ENCODE data around the gene LEF1. TPM values are rescaled to one million over a fixed set of nuclear protein-coding genes. Genes with fewer than 3 reads are reported as not detected.

LEF1 gene
- total RNA-seq, 1 donor from 2014 or later, result 4.5 TPM

GRCh38 chr4:108048997-108049396, 119.7 kb downstream of the LEF1 start:
- intact Hi-C loops (cut with DNase I), result no loop called here
- DNase-seq (ENCODE audit: low spot score), result no peak

GRCh38 chr4:108048157-108048556, 120.6 kb downstream of the LEF1 start:
- no peak for DNase-seq (ENCODE audit: low spot score)
- intact Hi-C loops (cut with DNase I), result no loop called here

GRCh38 chr4:108047199-108047598, 121.5 kb downstream of the LEF1 start:
- intact Hi-C loops (cut with DNase I), result no loop called here
- no peak for DNase-seq (ENCODE audit: low spot score)

- intact Hi-C loops (cut with DNase I), result no loop called here
- no peak for DNase-seq (ENCODE audit: low spot score)
These were observed 123.1 kb downstream of the LEF1 start for GRCh38 chr4:108045687-108046024.

- no peak for DNase-seq (ENCODE audit: low spot score)
- intact Hi-C loops (cut with DNase I), result no loop called here
These were observed 123.6 kb downstream of the LEF1 start for GRCh38 chr4:108044951-108045686.

GRCh38 chr4:108043526-108043925, 125.2 kb downstream of the LEF1 start:
- DNase-seq (ENCODE audit: low spot score), result no peak
- intact Hi-C loops (cut with DNase I), result no loop called here

- intact Hi-C loops (cut with DNase I), result no loop called here
- no peak for DNase-seq (ENCODE audit: low spot score)
These were observed 125.8 kb downstream of the LEF1 start for GRCh38 chr4:108042927-108043326.

GRCh38 chr4:108037884-108038283, 130.8 kb downstream of the LEF1 start:
- DNase-seq (ENCODE audit: low spot score), result no peak
- intact Hi-C loops (cut with DNase I), result no loop called here

GRCh38 chr4:108036213-108036612, 132.5 kb downstream of the LEF1 start:
- DNase-seq (ENCODE audit: low spot score), result no peak
- intact Hi-C loops (cut with DNase I), result no loop called here

- intact Hi-C loops (cut with DNase I), result no loop called here
- no peak for DNase-seq (ENCODE audit: low spot score)
These were observed 133.0 kb downstream of the LEF1 start for GRCh38 chr4:108035691-108036090.

GRCh38 chr4:108034565-108034964, 134.2 kb downstream of the LEF1 start:
- intact Hi-C loops (cut with DNase I), result loop anchor here (5.0 kb wide), 1 partner anchor 538 kb away; no protein-coding TSS in a partner anchor
- no peak for DNase-seq (ENCODE audit: low spot score)

- intact Hi-C loops (cut with DNase I), result loop anchor here (5.0 kb wide), 1 partner anchor 539 kb away; no protein-coding TSS in a partner anchor
- DNase-seq (ENCODE audit: low spot score), result no peak
These were observed 135.4 kb downstream of the LEF1 start for GRCh38 chr4:108033348-108033747.

GRCh38 chr4:108031427-108032083, 137.2 kb downstream of the LEF1 start:
- intact Hi-C loops (cut with DNase I), result loop anchor here (5.0 kb wide), 1 partner anchor 541 kb away; no protein-coding TSS in a partner anchor
- DNase-seq (ENCODE audit: low spot score), result no peak

- no peak for DNase-seq (ENCODE audit: low spot score)
- intact Hi-C loops (cut with DNase I), result loop anchor here (5.0 kb wide), 1 partner anchor 542 kb away; no protein-coding TSS in a partner anchor
These were observed 138.4 kb downstream of the LEF1 start for GRCh38 chr4:108030332-108030731.

GRCh38 chr4:108029731-108030130, 139.0 kb downstream of the LEF1 start:
- DNase-seq (ENCODE audit: low spot score), result no peak
- intact Hi-C loops (cut with DNase I), result loop anchor here (5.0 kb wide), 1 partner anchor 543 kb away; no protein-coding TSS in a partner anchor

GRCh38 chr4:108029016-108029720, 139.6 kb downstream of the LEF1 start:
- intact Hi-C loops (cut with DNase I), result no loop called here
- no peak for DNase-seq (ENCODE audit: low spot score)

- no peak for DNase-seq (ENCODE audit: low spot score)
- intact Hi-C loops (cut with DNase I), result no loop called here
These were observed 143.9 kb downstream of the LEF1 start for GRCh38 chr4:108024878-108025165.

GRCh38 chr4:108024085-108024877, 144.5 kb downstream of the LEF1 start:
- intact Hi-C loops (cut with DNase I), result no loop called here
- DNase-seq (ENCODE audit: low spot score), result no peak

- intact Hi-C loops (cut with DNase I), result loop anchor here (5.0 kb wide), 1 partner anchor 553 kb away; no protein-coding TSS in a partner anchor
- no peak for DNase-seq (ENCODE audit: low spot score)
These were observed 149.9 kb downstream of the LEF1 start for GRCh38 chr4:108018884-108019187.
